ENCODE measurements around the gene NPPA. TPM values are rescaled to one million over a fixed set of nuclear protein-coding genes. Genes with fewer than 3 reads are reported as not detected.

NPPA gene
- total RNA-seq, 1 experiment from 2014 or later = not detected

DNA sequence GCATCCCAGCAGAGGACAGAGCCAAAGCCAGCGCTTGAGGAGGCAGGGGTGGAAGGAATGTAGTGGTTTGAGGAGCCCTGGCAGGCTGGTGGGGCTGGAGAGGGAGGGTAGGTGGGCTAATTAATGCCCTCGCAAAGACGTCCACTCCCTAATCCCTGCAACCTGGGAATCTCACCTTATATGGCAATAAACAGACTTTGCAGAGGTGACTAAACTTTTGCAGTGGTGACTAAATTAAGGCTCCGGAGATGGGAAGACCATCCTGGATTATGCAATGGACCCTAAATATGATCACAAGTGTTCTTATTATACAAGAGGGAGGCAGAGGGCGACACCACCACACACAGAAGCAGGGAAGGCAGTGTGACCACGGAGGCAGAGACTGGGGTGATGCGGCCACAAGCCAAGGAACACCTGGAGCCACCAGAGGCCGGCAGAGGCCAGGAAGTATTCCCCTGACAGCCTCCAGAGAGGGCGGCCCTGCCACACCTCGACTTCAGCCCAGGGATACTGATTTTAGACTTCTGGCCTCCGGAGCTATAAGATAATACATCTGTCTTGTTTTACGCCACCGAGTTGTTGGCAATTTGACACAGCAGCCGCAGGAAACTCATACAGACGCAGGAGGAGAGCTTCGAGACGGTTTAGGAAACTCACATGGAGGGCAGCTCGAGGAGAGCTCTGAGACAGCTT lies 34.3 kb upstream of the NPPA start:
- Histone ChIP-seq H4K91ac (ENCODE audit: insufficient read length, low read depth, low read length) (no peak overlapping the region), H3K79me1 (ENCODE audit: insufficient read depth, low read depth, low read length, poor library complexity, severe bottlenecking) (no peaks in the 10 kb centered on the region), H3K9me3 (ENCODE audit: control insufficient read depth, low read depth, low read length) (no peaks in the 10 kb centered on the region), H2BK20ac (ENCODE audit: low read depth, low read length, poor library complexity, severe bottlenecking) (no peak overlapping the region), H3K4ac (ENCODE audit: low read depth, low read length) (no peak overlapping the region), H3K79me2 (ENCODE audit: insufficient read depth, low read length) (no peaks in the 10 kb centered on the region), H3K56ac (ENCODE audit: insufficient read length, low read depth, low read length) (no peak overlapping the region), H3T11ph (ENCODE audit: low read length) (no peak overlapping the region), H3K9ac (ENCODE audit: extremely low read depth, insufficient read length, low read length) (no peak overlapping the region), H3K23me2 (ENCODE audit: insufficient read length, low read depth, low read length, poor library complexity, severe bottlenecking) (no peaks in the 10 kb centered on the region), H4K5ac (ENCODE audit: insufficient read length, low read depth, low read length) (no peak overlapping the region), H4K8ac (replicated peaks; ENCODE audit: insufficient read length, low read depth, low read length) (no peak overlapping the region), H3K18ac (ENCODE audit: insufficient read length, low read depth, low read length) (no peak overlapping the region), H2AFZ (ENCODE audit: low read length) (no peak overlapping the region), H3K14ac (ENCODE audit: insufficient read depth, low read length) (no peak overlapping the region), H2AK5ac (ENCODE audit: insufficient read length, low read length) (no peak overlapping the region), H4K20me1 (ENCODE audit: control insufficient read depth, insufficient read depth, insufficient read length) (no peaks in the 10 kb centered on the region), H3K4me2 (ENCODE audit: insufficient read depth, insufficient read length, low read length) (no peak overlapping the region), H3K27ac (ENCODE audit: insufficient read length, low read depth, low read length) (no peak overlapping the region), H2BK12ac (ENCODE audit: insufficient read length, low read depth, low read length) (no peak overlapping the region), H2BK5ac (ENCODE audit: insufficient read length, low read length) (no peak overlapping the region), H3K4me1 (ENCODE audit: insufficient read depth, low read length) (peaks cover 2% of the 10 kb centered on the region; the same call in 1 of the 2 replicates), H3K23ac (ENCODE audit: insufficient read length, low read depth, low read length) (no peak overlapping the region), H3K27me3 (ENCODE audit: insufficient read depth, low read length) (no peaks in the 10 kb centered on the region), H2BK120ac (ENCODE audit: low read depth, low read length, poor library complexity, severe bottlenecking) (no peak overlapping the region), H2BK15ac (ENCODE audit: low read depth, low read length) (no peak overlapping the region)
- peaks cover 0 to 5% of the 10 kb centered on the region in 2 experiments; a peak in 4 of 5 replicates for H3K9me3 Mint-ChIP-seq
- H3K4me1 Mint-ChIP-seq = peaks cover 10 to 14% of the 10 kb centered on the region in 2 experiments
- DNase-seq = no peak
- peak overlapping the region in 1 of 3 experiments; percentile 20; a peak in 1 of 7 replicates for H3K27ac Mint-ChIP-seq
- H3K4me3 Mint-ChIP-seq = no peak overlapping the region
- no peaks in the 10 kb centered on the region; the same call in 1 of the 2 replicates for H3K27me3 Mint-ChIP-seq (ENCODE audit: low read depth)
- WGBS (ENCODE audit: extremely low coverage, insufficient read length, low lambda C conversion rate) = no CpG with 5 or more reads among the region's 18 CpGs
- TF ChIP-seq, protein P1, sequence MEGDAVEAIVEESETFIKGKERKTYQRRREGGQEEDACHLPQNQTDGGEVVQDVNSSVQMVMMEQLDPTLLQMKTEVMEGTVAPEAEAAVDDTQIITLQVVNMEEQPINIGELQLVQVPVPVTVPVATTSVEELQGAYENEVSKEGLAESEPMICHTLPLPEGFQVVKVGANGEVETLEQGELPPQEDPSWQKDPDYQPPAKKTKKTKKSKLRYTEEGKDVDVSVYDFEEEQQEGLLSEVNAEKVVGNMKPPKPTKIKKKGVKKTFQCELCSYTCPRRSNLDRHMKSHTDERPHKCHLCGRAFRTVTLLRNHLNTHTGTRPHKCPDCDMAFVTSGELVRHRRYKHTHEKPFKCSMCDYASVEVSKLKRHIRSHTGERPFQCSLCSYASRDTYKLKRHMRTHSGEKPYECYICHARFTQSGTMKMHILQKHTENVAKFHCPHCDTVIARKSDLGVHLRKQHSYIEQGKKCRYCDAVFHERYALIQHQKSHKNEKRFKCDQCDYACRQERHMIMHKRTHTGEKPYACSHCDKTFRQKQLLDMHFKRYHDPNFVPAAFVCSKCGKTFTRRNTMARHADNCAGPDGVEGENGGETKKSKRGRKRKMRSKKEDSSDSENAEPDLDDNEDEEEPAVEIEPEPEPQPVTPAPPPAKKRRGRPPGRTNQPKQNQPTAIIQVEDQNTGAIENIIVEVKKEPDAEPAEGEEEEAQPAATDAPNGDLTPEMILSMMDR (conservative IDR thresholded peaks at IDR 0.05) = no peak
- H3K36me3 Mint-ChIP-seq (ENCODE audit: insufficient read depth in 1 of 3, low read depth in 3 of 3) = 0 out of 7 replicates have a peak, but pooled peaks cover 0 to 7% (median 0%) of the 10 kb centered on the region in 3 experiments

All from H9 (cell line).